CD1c-positive myeloid dendritic cell (primary cell): ENCODE data around the gene LMX1B.
"Not testable (repeated sequence)": the region's sequence is repeated elsewhere in the genome, so short reads cannot be mapped to it uniquely, and the experiment has no call there.

Experiments used
- DNase-seq: peaks from one replicate; pipeline ENCODE4 v3.0.0-alpha.2; 2016; ENCODE audit errors: extremely low spot score

The LMX1B gene

DNA sequence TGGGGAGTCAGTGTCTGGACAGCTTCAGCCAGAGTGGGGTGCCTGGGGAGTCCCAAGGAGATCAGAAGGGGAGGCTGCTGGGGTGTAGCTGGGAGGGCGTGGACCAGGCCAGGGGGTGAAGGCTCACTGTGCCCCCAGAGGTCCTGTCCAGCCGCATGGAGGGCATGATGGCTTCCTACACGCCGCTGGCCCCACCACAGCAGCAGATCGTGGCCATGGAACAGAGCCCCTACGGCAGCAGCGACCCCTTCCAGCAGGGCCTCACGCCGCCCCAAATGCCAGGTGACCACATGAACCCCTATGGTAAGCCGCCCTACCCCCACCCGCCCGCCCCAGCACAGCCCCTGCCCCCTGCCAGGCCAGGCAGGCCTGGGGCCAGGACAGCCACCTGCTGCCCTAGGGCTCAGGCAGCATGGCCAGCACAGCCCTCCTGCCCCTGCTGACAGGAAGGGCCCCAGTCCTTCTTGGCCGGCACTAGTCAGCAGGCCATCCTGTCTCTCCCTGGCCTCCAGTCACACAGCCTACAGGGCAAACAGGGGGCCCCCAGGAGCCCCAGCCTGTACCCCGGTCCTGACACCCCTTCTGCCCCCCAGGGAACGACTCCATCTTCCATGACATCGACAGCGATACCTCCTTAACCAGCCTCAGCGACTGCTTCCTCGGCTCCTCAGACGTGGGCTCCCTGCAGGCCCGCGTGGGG, 82.1 kb downstream of the LMX1B start:
- no peak for DNase-seq

DNA sequence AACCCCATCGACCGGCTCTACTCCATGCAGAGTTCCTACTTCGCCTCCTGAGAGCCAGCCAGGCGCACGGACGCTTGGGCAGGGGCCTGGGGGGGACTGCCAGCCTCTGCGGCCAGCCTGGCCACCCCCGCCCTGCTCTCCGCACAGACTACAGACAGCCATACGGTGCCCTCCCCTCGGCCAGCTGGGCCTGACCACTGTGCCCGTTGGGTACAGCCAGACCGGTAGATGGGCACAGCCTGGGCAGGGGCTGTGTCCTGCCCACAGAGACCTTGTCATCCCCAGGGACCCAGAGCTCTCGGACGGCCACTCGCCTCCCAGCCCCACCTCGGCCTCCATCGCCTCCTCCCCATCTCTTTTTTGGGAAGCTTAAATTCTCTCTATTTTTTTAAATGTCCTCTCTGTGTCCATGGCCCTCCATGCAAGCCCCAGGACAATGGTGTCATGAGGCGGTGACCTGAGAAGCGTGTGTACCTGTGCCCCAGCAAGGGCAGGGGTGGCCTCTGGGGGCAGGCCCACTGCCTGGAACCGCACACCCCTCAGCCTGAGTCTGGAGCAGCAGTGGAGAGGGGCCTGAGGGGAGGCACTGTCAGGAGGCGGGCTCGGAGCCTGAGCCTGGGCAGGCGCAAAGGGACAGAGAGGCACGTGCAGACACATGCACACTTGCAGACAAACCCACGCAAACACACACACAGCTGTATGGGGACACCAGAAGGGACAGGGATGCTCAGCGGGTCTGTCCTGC, 82.8 kb downstream of the LMX1B start:
- DNase-seq = no peak

DNA sequence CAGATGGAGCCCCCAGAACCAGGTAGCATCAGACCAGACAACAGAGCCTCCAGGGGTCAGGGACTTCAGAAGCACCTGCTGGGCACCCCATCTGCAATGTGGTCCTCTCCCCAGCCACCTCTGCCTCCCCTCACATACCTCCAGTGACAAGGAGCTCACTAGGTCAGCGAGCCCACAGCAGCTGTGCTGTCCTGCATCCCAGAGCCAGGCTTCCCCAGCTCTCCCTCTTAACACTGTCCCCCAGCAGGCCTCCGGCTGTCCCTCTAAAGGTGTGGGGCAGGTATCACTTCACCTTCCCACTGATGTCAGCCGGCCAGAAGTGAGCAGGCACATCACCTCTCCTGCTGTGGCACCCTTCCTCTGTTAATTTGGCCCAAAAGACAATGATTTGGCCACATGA, 83.6 kb downstream of the LMX1B start:
- DNase-seq = no peak

GRCh38 chr9:126698251-126698650, 84.5 kb downstream of the LMX1B start:
- no peak for DNase-seq

GRCh38 chr9:126698756-126699155, 85.0 kb downstream of the LMX1B start:
- DNase-seq = no peak

DNA sequence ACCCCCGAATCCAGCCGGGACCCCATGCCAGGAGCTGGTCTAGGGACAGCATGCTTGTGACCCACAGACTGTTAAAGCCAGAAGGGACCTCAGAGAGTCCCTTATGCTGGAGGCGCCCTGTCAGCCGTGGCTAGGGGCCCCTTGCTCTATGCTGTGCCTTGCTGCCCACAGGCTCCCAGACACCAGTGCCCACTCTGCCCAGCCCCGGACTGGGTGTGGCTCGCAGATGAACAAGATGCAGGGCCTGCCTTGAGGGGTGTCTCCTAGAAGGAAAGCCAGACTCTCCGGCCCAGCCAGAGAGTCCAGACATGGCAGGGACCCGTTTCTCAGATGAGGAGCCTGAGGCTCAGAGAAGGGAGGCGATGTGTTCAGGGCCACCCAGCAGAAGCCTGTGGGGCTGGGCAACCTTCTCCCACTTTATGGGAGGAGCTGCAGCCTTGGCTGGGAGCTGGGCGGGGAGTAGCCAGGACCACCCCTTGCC, 85.7 kb downstream of the LMX1B start:
- DNase-seq = no peak

DNA sequence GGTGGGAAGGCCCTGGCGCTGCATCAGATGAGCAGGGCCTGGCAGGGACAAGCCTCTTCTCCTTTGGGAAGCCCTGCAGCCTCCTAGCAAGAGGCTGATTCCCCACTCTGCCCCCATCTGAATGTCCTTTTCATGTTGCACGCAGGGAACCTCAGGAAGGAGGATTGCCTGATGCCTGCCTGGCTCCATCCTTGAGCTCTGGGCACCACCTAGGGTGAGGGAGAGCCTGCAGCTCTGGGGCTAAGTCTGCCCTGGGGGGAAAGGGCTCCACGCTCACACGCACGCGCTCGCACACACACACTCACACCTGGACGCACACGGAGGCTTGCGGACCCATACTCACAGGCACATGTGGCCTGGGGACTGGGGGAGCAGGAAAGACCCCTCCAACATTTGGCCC, 86.6 kb downstream of the LMX1B start:
- no peak for DNase-seq

DNA sequence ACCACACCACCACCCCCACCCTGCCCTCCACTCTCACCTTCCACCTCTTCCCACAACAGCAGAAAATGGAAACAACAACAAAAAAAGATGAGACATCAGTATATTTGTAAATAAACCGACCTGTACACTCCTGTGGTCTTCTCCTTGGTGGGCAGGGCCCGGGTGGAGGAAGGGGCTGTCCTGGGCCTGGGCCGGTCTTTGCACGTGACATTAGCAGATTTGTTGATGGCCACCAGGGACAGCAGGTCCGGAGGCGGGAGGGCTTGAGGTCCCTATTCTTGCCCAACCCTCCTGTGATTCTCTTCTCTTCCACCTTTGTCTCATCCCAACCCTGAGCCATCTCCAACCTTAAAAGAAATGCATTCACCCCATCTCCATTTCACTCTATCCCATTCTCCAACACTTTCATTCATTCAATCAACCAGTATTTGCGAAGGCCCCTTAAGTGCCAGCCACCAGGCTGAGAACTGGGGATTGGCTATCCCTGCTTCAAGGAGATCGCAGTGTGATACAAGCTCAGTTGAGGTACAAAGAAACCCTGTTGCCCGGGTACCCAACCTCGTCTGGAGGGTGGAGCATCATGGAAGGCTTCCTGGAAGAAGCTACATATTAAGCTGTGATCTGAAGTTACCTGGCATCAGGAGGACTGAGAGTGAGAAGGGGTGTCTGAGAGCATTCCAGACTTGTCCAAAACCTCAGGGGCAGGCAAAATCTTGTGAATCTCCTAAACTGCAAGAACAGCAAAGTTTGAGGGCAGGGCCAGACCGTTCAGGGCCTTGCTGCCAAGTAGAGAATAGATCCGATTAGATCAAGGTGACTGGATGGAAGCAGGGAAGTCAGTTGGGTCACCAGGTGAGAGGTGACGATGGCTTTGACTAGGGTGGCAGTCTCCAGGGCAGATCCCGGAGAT, 87.4 kb downstream of the LMX1B start:
- no peak for DNase-seq

- no peak for DNase-seq
These were observed 88.0 kb downstream of the LMX1B start for GRCh38 chr9:126701813-126702140.

- peak; percentile 30 for DNase-seq
These were observed 88.6 kb downstream of the LMX1B start for GRCh38 chr9:126702151-126703001.

DNA sequence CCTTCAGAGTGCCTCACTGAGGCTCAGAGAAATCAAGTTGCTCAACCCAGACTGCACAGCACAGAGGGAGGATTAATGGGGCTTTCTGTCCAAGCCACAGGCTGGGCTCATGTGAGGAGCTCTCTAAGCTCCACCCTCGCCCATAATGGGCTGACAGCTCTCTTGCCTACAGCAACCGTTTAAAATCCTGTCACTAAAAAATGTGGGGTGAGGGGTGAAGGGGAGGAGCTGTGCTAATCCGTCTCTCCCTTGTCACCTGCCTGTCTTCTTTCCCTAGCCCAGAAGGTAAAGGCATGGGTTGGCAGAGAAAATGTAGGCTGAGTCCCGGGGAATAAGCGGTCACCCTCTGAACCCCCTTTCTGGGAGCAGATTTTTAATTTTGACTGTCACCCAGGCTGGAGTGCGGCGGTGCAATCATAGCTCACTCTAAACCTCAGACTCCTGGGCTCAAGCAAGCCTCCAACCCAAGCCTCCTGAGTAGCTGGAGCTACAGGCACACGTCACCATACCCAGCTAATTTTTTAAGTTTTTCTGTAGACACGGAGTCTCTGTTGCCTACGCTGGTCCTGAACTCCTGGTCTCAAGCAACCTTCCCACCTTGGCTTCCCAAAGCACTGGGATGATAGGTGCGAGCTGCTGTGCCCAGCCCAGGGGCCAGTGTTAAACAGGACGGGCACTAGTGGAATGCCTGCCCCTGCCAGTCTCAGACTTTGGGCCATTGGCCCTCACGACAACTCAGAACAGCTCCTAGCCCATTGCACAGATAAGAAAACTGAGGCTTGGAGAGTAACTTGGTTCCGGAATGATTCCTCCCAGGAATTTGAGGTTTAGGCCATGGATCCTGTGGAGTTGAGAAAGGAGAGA, 89.5 kb downstream of the LMX1B start:
- no peak for DNase-seq

DNA sequence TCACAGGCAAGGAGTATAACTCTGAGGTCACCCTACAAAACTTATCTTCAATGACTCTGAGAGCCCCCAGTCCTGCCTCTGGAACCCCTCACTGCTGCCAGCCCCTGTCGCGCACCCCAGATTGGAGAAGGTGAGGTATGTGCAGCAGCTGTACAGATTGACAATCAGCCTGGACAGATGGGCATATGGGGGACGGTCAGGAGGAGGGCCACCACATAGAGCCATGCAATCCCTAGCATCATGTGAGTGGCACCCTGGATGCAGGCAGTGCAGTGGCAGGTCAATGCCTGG, 90.1 kb downstream of the LMX1B start:
- DNase-seq = no peak

- DNase-seq = peak; percentile 59
These were observed 90.6 kb downstream of the LMX1B start for GRCh38 chr9:126704157-126704891.

DNA sequence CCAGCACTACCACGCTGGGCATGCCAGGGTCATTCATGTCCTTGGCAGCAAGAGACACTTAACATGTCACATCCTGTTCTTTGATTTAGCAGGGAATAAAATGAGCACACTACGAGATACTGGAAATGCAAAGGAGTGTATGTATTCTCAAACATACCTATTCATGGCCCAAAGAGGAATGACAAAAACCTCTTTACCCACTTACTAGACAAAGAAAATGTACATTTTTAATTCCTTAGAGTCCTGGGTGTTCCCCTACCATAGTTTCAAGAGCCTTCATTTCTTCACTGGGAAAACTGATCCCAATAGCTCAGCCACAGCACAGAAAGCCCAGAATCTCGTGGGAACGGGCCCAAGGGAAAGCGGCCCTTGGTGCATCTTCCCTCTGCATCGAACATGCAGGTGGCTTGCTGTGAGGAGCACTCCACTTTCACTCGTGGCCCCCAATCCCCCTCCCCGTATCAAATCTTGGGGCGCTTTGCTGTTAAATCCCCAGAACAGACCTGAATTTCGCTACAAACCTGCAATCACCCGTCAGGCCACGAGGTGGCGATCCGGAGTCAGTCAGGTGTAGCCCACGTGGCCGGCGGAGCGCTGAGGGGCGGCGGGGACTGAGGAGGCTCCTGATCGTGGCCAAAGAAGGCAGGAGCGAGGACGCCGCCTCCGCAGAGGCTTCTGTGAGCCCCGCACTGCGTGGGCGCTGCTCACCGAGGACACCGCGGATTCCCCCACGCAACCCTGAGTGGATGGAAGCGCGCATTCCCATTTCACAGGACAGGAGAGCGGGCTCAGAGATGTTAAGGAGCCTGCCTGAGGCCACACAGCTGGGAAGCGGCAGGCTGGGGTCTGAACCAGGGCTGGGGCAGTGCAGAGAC, 91.4 kb downstream of the LMX1B start:
- DNase-seq = peak; percentile 88

- peak; percentile 72 for DNase-seq
These were observed 92.3 kb downstream of the LMX1B start for GRCh38 chr9:126705767-126706697.

GRCh38 chr9:126706698-126707053, 92.9 kb downstream of the LMX1B start:
- DNase-seq = no peak

- DNase-seq = no peak
These were observed 93.4 kb downstream of the LMX1B start for GRCh38 chr9:126707083-126707482.

DNA sequence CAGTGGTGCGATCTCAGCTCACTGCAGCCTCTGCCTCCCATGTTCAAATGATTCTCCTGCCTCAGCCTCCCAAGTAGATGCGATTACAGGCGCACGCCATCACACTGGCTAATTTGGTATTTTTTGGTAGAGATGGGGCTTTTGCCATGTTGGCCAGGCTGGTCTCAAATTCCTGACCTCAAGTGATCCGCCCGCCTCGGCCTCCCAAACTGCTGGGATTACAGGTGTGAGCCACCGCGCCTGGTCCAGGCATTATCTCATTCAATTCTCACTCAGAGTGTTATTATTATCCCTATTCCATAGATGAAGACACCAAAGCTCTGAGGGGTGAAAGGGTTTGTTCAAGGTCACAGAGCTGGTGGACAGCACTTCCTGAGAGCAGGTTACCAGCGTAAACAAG, 94.0 kb downstream of the LMX1B start:
- DNase-seq = not testable (repeated sequence)
